ENCODE results near the gene FTH1. TPM values are rescaled to one million over a fixed set of nuclear protein-coding genes. Genes with fewer than 3 reads are reported as not detected.

The FTH1 gene
- total and polyA plus RNA-seq, 2 of the 13 experiments (the other 11 are each of a cell fraction or from before 2014, with no cell fraction given): 607 to 760 TPM

DNA sequence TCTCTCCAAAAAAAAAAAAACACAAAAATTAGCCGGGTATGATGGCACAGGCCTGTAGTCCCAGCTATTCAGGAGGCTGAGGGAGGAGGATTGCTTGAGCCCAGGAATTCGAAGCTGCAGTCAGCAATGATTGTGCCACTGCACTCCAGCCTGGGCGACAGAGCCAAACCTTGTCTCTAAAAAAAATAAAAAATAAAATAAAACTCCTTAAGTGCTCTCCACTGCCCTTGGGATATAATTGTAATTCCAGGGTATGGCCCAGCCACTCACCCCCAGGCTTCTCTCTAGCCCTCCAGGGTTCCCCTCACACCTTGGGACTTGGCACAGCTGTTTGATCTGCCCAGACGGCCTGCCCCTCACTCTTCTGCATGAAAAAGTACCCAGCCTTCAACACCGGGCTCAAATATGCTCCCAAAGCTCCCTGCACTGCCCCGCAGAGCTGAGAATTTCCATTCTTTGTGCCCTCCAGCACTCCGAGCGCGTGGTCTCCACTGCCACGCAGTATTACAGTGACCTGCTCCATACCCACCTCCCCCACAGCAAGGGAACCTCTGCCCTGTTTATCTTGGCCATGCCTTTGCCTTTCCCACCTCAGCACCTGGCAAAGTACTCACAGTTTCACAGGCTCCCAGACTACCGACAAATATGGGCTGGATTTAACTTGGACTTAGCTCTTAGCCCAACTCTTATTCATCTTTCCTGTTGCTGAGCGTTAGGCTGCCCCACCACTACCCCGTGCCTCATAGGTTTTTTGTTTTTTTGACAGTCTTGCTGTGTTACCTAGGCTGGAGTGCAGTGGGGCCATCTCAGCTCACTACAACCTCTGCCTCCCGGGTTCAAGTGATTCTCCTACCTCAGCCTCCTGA lies 7.6 kb upstream of the FTH1 start (continued):
- TF ChIP-seq, protein P1, sequence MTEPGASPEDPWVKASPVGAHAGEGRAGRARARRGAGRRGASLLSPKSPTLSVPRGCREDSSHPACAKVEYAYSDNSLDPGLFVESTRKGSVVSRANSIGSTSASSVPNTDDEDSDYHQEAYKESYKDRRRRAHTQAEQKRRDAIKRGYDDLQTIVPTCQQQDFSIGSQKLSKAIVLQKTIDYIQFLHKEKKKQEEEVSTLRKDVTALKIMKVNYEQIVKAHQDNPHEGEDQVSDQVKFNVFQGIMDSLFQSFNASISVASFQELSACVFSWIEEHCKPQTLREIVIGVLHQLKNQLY (CRISPR knock-in tag; IDR thresholded peaks at IDR 0.05): 0 out of 2 replicates have a peak, but pooled peaks have one; percentile 45
- TF ChIP-seq MYC (CRISPR knock-in tag; IDR thresholded peaks at IDR 0.05; ENCODE audit: borderline replicate concordance) (peak; percentile 76; the same call in 1 of the 2 replicates), SP5 (CRISPR knock-in tag; IDR thresholded peaks at IDR 0.05; ENCODE audit: borderline replicate concordance, low read depth) (no peak), RAD21 (CRISPR knock-in tag; IDR thresholded peaks at IDR 0.05) (peak; percentile 41; the same call in 1 of the 2 replicates), ZNF83 (CRISPR knock-in tag; IDR thresholded peaks at IDR 0.05; ENCODE audit: borderline replicate concordance) (0 out of 2 replicates have a peak, but pooled peaks have one; percentile 29), HOXA3 (CRISPR knock-in tag; IDR thresholded peaks at IDR 0.05) (peak; percentile 35; the same call in 1 of the 2 replicates), TARDBP (CRISPR knock-in tag; IDR thresholded peaks at IDR 0.05) (peak; percentile 47; the same call in 1 of the 2 replicates), GATAD1 (CRISPR knock-in tag; IDR thresholded peaks at IDR 0.05) (0 out of 2 replicates have a peak, but pooled peaks have one; percentile 18), SIX4 (CRISPR knock-in tag; IDR thresholded peaks at IDR 0.05) (no peak), BORCS8-MEF2B (CRISPR knock-in tag; IDR thresholded peaks at IDR 0.05) (peak; percentile 45; the same call in 1 of the 2 replicates), ERF (CRISPR knock-in tag; IDR thresholded peaks at IDR 0.05) (peak; percentile 65; the same call in 1 of the 2 replicates), SOX6 (IDR thresholded peaks at IDR 0.05) (no peak), SOX6 (CRISPR knock-in tag; IDR thresholded peaks at IDR 0.05) (peak; percentile 54), ZNF775 (CRISPR knock-in tag; IDR thresholded peaks at IDR 0.05; ENCODE audit: borderline replicate concordance) (no peak), FOXP1 (IDR thresholded peaks at IDR 0.05) (no peak), FOXP1 (CRISPR knock-in tag; IDR thresholded peaks at IDR 0.05) (peak; percentile 30; the same call in 1 of the 2 replicates), ZNF451 (CRISPR knock-in tag; IDR thresholded peaks at IDR 0.05) (no peak), HDAC2 (CRISPR knock-in tag; IDR thresholded peaks at IDR 0.05) (no peak; the same call in 1 of the 2 replicates), KAT8 (CRISPR knock-in tag; IDR thresholded peaks at IDR 0.05) (peak; percentile 35; the same call in 1 of the 2 replicates), KDM3A (CRISPR knock-in tag; IDR thresholded peaks at IDR 0.05; ENCODE audit: low read depth) (no peak), SNAPC2 (CRISPR knock-in tag; IDR thresholded peaks at IDR 0.05) (0 out of 2 replicates have a peak, but pooled peaks have one; percentile 62), ZNF331 (CRISPR knock-in tag; IDR thresholded peaks at IDR 0.05) (no peak), KMT2A (CRISPR knock-in tag; IDR thresholded peaks at IDR 0.05) (0 out of 2 replicates have a peak, but pooled peaks have one; percentile 32), HNF4G (IDR thresholded peaks at IDR 0.05; ENCODE audit: borderline replicate concordance, low read depth, low read length) (peak; percentile 65; the same call in 1 of the 2 replicates), HNF4G (CRISPR knock-in tag; IDR thresholded peaks at IDR 0.05; ENCODE audit: borderline replicate concordance, low read depth) (peak; percentile 69; the same call in 1 of the 2 replicates), KDM4B (CRISPR knock-in tag; IDR thresholded peaks at IDR 0.05) (0 out of 2 replicates have a peak, but pooled peaks have one; percentile 47)
- TF ChIP-seq, protein P2, sequence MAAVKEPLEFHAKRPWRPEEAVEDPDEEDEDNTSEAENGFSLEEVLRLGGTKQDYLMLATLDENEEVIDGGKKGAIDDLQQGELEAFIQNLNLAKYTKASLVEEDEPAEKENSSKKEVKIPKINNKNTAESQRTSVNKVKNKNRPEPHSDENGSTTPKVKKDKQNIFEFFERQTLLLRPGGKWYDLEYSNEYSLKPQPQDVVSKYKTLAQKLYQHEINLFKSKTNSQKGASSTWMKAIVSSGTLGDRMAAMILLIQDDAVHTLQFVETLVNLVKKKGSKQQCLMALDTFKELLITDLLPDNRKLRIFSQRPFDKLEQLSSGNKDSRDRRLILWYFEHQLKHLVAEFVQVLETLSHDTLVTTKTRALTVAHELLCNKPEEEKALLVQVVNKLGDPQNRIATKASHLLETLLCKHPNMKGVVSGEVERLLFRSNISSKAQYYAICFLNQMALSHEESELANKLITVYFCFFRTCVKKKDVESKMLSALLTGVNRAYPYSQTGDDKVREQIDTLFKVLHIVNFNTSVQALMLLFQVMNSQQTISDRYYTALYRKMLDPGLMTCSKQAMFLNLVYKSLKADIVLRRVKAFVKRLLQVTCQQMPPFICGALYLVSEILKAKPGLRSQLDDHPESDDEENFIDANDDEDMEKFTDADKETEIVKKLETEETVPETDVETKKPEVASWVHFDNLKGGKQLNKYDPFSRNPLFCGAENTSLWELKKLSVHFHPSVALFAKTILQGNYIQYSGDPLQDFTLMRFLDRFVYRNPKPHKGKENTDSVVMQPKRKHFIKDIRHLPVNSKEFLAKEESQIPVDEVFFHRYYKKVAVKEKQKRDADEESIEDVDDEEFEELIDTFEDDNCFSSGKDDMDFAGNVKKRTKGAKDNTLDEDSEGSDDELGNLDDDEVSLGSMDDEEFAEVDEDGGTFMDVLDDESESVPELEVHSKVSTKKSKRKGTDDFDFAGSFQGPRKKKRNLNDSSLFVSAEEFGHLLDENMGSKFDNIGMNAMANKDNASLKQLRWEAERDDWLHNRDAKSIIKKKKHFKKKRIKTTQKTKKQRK (IDR thresholded peaks at IDR 0.05; ENCODE audit: low read length): no peak
- TF ChIP-seq, protein P3, sequence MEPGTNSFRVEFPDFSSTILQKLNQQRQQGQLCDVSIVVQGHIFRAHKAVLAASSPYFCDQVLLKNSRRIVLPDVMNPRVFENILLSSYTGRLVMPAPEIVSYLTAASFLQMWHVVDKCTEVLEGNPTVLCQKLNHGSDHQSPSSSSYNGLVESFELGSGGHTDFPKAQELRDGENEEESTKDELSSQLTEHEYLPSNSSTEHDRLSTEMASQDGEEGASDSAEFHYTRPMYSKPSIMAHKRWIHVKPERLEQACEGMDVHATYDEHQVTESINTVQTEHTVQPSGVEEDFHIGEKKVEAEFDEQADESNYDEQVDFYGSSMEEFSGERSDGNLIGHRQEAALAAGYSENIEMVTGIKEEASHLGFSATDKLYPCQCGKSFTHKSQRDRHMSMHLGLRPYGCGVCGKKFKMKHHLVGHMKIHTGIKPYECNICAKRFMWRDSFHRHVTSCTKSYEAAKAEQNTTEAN (CRISPR knock-in tag; conservative IDR thresholded peaks at IDR 0.05): peak; percentile 23; the same call in 1 of the 2 replicates

Data from HepG2 (cell line).